Ecto neural progenitor cell (in vitro differentiated cells): ENCODE data around the gene CENPC.
"Not testable (repeated sequence)": the region's sequence is repeated elsewhere in the genome, so short reads cannot be mapped to it uniquely, and the experiment has no call there.

Experiments used
- DNase-seq: peaks from one replicate; pipeline ENCODE4 v3.0.0-alpha.2; 2018; ENCODE audit warnings: low spot score

The CENPC gene

DNA sequence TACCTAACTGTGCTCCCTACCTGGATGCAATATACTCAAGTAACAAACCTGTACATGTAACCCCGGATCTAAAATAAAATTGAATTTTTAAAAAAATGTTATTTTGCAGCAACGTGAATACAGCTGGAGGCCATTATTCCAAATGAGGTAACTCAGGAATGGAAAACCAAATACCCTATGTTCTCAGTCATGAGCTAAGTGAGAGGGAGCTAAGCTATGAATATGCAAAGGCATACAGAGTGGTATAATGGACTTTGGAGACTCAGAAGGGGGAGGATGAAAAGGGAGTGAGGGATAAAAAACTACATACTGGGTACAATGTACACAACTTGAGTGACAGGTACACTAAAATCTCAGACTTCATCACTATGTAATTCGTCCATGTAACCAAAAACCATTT, 78.6 kb downstream of the CENPC start:
- no peak for DNase-seq

DNA sequence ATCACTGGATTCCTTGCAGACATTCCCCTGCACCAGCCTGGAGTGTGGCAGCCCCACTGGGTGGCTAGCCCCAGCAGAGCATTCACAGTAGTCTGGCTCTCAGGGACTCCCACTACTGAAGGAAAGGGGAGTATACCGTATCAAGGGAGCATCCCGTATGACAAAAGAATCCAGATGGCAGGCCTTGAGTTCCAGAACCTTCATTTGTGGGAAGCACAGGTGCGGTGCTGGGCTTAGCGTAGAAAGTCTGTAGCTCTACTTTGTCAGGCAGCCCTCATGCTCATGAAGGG, 79.6 kb downstream of the CENPC start:
- DNase-seq, result no peak

DNA sequence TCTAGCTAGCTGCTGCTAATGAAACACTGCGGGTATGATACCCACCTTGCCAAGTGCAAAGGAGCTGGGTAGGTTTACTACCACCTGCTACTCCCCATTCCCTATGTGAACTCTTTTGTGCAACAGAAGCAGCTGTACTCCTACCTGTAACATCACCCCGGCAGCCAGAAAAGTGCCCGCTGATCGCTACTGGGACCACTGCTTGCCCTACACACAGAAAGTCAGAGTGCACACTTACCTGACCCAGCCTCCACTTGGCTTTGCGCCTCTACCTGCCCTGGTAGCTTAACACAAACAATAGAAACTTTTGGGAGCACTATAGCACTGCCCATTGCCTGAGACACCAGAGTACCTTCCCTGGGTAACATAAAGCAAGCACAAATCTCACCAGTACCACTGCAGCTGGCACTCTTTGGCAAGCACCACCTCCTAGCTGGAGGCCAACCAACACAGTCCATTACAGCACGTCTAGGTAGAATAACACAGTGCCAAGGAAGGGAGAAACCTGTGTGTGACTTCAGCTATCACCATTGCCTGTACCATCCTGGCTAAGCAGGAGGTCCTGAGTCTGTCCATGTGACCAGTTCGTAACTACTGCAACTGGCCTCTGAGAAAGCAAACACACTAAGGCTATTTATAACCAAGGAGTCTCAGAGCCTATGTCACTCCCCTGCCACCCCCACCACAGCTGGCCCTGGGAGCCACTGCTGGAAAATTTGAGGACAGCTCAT, 80.1 kb downstream of the CENPC start:
- DNase-seq, result no peak

DNA sequence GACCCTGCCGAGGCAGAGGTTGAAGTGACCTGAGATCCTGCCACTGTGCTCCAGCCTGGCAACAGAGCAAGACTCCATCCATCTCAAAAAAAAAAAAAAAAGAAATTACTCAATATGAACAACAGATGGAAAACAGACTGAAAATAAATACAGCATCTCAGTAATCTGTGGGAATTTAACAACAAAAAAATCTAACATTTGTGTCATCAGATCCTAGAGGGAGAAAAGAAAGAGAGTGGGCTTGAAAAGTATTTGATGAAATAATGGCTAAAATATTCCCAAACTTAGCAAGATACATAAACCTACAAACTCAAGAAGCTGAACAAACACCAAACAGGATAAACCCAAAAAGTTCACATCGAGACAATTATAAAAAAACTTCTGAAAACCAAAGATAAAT, 84.7 kb downstream of the CENPC start:
- DNase-seq, result no peak

DNA sequence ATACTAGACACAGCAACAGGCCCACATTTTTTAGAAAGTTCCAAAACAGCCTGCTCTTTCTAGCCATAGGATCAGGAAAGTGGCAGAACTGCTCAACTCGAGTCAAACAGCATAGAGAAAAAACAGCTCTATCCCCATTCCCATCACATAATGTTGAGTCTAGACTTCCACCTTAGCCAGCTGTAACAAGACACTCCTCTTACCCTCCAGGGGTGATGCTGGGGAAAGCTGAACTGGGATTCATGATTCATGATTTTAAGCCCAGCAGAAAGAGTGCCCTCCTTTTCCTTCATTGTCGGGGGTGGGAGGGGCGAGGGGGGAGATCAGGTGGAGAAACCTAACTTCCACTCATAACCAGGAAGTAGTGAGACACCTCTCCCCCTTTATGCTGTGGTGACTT, 86.1 kb downstream of the CENPC start:
- no peak for DNase-seq

DNA sequence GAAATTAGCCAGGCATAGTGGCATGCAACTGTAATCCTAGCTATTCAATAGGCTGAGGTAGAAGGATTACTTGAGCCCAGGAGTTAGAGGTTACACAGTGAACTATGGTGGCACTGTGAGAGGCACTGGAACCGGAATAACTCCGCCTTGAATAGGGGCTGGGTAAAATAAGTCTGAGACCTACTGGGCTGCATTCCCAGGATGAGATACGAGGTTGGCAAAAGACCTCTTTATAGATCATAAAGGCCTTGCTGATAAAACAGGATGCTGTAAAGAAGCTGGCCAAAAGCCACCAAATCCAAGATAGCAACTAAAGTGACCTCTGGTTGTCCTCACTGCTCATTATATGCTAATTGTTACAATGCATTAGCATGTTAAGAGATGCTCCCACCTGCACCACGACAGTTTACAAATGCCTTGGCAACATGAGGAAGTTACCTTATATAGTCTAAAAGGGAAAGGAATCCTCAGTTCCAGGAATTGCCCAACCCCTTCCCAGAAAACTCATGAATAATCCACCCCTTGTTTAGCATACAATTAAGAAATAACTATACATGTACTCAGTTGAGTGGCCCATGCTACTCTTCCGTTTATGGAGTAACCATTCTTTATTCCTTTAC, 88.6 kb downstream of the CENPC start:
- DNase-seq, result no peak

DNA sequence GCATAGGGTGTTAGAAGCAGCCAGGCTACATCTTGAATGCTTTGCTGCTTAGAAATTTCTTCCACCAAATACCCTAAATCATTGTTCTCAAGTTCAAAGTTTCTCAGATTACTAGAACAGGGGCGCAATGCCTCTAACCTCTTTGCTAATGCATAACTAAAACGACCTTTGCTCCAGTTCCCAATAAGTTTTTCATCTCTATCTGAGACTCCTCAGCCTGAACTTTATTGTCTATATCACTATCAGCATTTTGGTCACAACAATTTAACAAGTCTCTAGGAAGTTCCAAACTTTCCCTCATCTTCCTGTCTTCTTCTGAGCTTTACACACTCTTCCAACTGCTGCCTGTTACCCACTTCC, 92.5 kb downstream of the CENPC start:
- not testable (repeated sequence) for DNase-seq

DNA sequence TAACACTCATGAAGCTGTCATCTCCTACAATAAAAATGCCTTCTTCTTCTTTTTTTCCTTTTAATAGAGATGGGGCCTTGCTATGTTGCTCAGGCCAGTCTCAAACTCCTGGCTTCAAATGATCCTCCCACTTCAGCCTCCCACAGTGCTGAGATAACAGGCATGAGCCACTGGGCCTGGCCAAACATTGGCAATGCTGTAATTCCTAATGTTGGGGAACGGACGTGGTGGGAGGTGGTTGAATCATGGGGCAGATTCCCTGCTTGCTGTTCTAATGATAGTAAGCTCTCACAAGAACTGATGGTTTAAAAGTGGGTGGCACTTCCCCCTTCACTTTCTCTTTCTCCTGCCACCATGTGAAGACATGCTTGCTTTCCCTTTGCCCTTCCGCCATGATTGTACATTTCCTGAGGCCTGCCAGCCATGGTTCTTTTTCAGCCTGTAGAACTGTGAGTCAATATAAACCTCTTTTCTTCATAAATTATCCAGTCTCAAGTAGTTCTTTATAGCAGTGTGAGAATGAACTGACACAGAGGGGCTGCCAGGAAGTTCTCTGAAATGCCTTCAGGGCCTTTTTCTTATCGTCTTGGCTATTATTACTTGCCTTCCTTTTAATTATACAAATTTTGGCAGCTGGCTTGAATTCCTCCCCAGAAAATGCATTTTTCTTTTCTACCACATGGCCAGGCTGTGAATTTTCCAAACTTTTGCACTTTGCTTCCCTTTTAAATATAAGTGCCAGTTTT, 93.0 kb downstream of the CENPC start:
- no peak for DNase-seq

DNA sequence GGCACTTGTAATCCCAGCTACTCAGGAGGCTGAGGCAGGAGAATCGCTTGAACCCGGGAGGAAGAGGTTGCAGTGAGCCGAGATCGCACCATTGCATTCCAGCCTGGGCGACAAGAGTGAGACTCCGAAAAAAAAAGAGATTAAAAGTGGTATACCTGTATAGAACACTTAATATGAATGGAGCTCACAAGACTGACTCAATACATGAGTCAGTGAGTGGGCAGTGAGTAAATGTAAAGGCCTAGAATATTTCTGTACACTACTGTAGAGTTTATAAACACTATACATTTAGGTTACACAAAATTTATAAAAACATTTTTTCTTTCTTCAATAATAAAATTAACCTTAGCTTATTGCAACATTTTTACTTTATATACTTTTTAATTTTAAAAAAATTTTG, 93.8 kb downstream of the CENPC start:
- no peak for DNase-seq

DNA sequence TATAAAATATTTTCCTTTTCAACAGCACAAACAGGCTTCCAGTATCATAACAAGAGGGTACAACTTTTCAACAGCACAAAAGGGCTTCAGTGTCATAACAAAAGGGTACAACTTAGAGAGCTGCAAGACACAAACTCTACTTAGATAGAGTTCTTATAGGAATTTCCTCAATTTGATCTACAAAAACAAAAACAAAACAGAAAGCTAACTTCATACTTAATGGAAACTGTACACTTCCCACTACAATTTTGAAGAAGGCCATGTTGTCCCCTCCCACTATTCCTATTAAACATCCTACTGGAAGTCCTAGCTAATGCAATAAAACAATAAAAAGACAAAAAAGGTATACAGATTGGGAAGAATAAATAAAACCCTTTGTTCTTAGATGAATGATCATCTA, 96.7 kb downstream of the CENPC start:
- no peak for DNase-seq

DNA sequence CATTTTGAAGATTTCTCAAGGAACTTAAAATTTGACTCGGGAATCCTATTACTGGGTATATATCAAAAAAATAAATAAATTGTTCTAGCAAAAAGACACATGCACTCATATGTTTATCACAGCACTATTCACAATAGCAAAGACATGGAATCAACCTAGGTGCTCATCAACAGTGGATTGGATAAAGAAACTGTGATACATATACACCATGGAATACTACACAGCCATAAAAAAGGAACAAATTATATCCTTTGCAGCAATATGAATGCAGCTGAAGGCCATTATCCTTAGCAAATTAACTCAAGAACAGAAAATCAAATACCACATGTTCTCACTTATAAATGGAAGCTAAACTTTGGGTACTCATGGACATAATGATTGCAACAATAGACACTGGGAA, 97.4 kb downstream of the CENPC start:
- DNase-seq, result no peak

DNA sequence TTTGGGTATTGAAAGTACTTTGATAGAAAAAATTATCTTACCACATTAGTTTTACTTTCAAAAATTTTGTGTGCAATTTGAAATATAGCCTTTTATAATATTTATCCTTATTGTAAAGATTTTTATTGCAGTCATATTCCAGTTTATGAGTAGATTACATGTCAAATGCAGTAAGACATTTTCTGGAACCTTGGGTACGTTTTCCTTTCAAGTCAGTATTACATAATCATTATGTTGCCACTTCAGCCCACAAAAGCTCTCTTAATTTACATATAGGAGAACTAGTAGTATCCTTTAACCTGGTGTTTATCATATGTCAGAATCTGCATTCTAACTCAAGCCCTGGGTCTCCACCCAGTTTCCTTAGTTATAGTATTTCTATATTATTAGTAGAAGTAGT, 98.5 kb downstream of the CENPC start:
- no peak for DNase-seq

DNA sequence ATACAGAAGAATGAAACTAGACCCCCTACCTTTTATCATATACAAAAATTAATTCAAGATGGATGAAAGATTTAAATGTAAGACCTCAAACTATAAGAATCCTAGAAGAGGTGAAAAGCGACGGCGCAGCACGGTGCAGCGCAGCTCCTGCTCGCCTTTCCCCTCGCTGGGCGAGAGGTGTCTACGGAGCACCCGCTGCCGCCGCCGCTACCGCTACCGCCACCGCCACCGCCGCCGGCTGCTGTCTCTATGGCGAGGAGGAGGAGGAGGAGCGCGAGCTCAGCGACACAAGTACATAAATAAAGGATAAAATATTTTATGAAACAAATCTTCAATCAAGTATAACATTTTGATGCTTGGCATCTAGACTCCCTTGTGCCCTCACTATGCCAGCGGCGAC, 99.4 kb downstream of the CENPC start:
- DNase-seq, result not testable (repeated sequence)

DNA sequence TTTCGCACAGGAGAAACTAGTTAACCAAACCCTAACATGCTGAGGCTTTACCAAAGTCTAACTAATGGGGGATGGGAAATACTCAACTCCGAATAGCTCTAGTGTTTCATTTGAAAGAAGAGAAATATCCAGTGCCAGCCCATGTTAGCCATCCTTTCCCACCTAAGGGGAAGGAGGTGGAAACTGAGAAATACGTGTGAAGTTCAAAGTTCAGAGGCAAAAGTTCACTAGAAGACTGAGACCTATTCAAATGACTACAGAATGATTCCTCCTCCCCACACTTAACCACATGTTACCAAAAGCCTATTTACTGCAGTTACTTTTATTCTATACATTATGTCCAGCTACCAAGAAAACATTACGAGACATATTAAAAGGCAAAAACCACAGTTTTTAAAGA, 106.3 kb downstream of the CENPC start:
- DNase-seq, result no peak

DNA sequence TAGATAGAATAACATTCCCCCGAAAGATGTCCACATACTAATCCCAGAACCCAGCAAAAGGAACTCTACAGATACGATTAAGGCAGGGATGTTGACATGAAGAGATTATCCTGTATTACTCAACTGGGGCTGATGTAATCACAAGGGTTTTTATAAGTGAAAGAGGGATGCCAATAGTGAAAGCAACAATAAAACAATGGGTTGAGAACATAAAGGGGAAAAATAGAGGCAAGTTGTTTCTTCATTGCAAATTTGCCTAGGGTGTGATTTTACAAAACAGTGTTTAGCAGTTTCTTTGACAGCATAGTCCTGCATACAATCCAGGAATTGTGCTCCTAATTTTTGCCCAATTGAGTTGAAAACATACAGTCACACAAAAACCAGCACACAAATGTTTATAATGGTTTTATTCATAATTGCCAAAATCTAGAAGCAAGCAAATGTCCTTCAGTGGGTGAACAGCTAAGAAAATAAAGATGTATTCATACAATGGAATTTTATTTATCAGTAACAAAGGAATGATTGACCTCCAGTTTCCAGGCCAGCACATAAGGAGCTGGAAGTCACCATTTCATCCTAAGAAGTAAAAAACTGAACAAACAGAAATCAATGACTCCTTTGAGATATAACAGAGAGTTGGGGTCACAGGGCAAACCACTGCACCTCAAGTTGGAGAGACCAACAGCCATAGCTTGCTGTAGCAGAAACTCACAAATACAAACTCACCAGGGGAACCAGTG, 107.2 kb downstream of the CENPC start:
- DNase-seq, result no peak

DNA sequence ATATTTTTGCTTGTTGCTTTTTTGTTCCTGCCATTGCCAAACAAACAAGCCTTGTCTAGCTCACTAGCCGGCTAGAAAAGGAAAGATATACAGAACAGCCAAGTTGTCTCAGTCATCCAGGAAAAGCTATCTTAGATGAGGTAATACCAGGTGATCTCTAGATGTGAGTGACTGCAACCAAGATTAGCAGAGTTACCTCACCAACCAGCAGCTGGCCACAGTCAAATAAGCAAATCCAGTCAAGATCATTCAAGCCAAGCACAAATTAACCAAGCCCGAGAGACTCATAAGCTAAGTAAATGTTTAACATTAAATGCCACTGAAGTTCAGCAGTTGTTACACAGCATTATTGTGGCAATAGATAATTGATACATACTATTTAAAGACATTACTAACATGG, 108.6 kb downstream of the CENPC start:
- no peak for DNase-seq

DNA sequence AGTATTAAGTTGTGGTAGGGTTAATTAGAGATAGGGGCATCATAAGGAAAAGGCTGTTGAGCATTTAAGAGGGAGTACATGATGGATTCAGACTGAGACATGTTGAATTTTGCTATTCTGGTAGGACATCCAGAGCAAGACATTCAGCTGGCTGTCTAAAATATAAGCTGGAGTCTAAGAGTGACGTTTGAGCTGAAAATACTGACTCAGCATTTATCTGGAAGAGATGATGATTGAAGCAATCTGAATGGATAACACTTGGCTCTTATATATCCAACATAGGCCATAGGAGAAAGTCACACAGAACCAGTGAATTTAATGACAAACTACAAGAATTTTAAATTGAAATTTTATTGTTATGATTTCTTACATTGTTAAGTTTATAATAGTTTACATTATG, 114.3 kb downstream of the CENPC start:
- DNase-seq, result no peak

DNA sequence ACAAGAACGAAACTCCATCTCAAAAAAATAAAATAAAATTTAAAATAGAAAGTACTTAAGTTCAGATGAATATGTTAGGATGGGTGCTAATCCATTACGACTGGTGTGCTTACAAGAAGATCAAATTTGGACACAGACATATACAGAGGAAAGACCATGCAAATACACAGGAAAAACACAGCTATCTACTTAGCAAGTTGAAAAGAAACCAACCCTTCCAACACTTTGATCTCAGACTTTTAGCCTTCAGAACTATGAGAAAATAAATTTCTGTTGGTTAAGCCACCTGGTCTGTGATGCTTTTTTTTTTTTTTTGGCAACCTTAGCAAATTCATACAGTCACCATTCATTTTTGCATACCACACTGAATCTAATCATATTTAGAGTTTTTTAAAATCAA, 116.5 kb downstream of the CENPC start:
- DNase-seq, result no peak
